Brain microvascular endothelial cell (primary cell): ENCODE results near the gene ABCB10.

ENCODE experiments used
- DNase-seq: peaks from one replicate; pipeline ENCODE4 v3.0.0-alpha.2; 2020
- H3K27ac ChIP-seq: fragments of 250-450 bp; sonication (Bioruptor Pico); 2 replicates; pipeline ENCODE4 v1.5.1; 2020; ENCODE audit warnings: mild to moderate bottlenecking, moderate library complexity
- H3K27me3 ChIP-seq: fragments of 250-450 bp; sonication (Bioruptor Pico); replicated peaks from 2 replicates; pipeline ENCODE4 v1.5.1; 2020; ENCODE audit warnings: mild to moderate bottlenecking
- H3K36me3 ChIP-seq: fragments of 250-450 bp; sonication (Bioruptor Pico); replicated peaks from 2 replicates; pipeline ENCODE4 v1.5.1; 2020; ENCODE audit warnings: mild to moderate bottlenecking
- H3K4me3 ChIP-seq: 2 replicates; pipeline ENCODE4 v1.5.1; 2011; ENCODE audit warnings: low read depth, mild to moderate bottlenecking, control low read depth, low read length, moderate library complexity
- CTCF ChIP-seq: IDR thresholded peaks from 2 replicates; pipeline ENCODE4 v1.5.1; 2011; ENCODE audit warnings: low read depth, mild to moderate bottlenecking, moderate library complexity, low read length, control low read depth, inconsistent platforms; ENCODE audit errors: missing control alignments
- in situ Hi-C: cut with HindIII; loops from 2 replicates; pipeline ENCODE4 v1.10.0; 2017; ENCODE audit warnings: low sequenced_read_pairs, low pct_ligation_motif_present

ABCB10 gene

GRCh38 chr1:229474509-229474908 lies 84.0 kb downstream of the ABCB10 start:
- H3K4me3 ChIP-seq = no peak overlapping the region
- TF ChIP-seq CTCF = no peak
- DNase-seq = no peak
- H3K36me3 ChIP-seq = peaks cover 17% of the 10 kb centered on the region
- H3K27me3 ChIP-seq = no peaks in the 10 kb centered on the region
- no peak overlapping the region for H3K27ac ChIP-seq
- in situ Hi-C loops = loop anchor here (25.0 kb wide), 1 partner anchor 212 kb away; the partner anchor contains the start of gene RAB4A

GRCh38 chr1:229471175-229471574 lies 87.3 kb downstream of the ABCB10 start:
- no peak overlapping the region for H3K27ac ChIP-seq
- no peak for DNase-seq
- H3K4me3 ChIP-seq = no peak overlapping the region
- in situ Hi-C loops = loop anchor here (25.0 kb wide), 1 partner anchor 209 kb away; the partner anchor contains the start of gene RAB4A
- no peak for TF ChIP-seq CTCF
- H3K36me3 ChIP-seq = peaks cover 20% of the 10 kb centered on the region
- H3K27me3 ChIP-seq = no peaks in the 10 kb centered on the region

- no peak for TF ChIP-seq CTCF
- no peak overlapping the region for H3K27ac ChIP-seq
- peaks cover 20% of the 10 kb centered on the region for H3K36me3 ChIP-seq
- DNase-seq = no peak
- H3K4me3 ChIP-seq = no peak overlapping the region
- H3K27me3 ChIP-seq = no peaks in the 10 kb centered on the region
- in situ Hi-C loops = loop anchor here (25.0 kb wide), 1 partner anchor 208 kb away; the partner anchor contains the start of gene RAB4A
Observed at GRCh38 chr1:229470406-229471043, 88.0 kb downstream of the ABCB10 start.

GRCh38 chr1:229466887-229467286 lies 91.6 kb downstream of the ABCB10 start:
- no peaks in the 10 kb centered on the region for H3K27me3 ChIP-seq
- TF ChIP-seq CTCF = no peak
- no peak for DNase-seq
- peaks cover 36% of the 10 kb centered on the region for H3K36me3 ChIP-seq
- no peak overlapping the region for H3K4me3 ChIP-seq
- no peak overlapping the region for H3K27ac ChIP-seq
- in situ Hi-C loops = loop anchor here (25.0 kb wide), 1 partner anchor 205 kb away; the partner anchor contains the start of gene RAB4A
